Measurements from ENCODE around the gene CALHM6. TPM values are rescaled to one million over a fixed set of nuclear protein-coding genes. Genes with fewer than 3 reads are reported as not detected.

CALHM6 gene
- polyA plus RNA-seq, 1 of the 3 experiments (the other 2 are of a cell fraction) = 0.51 TPM

GRCh38 chr6:116475141-116475540, 14.0 kb downstream of the CALHM6 start:
- no peak for DNase-seq
- no peaks in the 10 kb centered on the region for H3K9me2 ChIP-seq
- no peaks in the 10 kb centered on the region for H3K36me3 ChIP-seq (replicated peaks in 1 of 2; ENCODE audit: control insufficient read depth in 1 of 2, insufficient read depth in 2 of 2, low read length in 1 of 2)
- H4K20me1 ChIP-seq (ENCODE audit: insufficient read depth) = no peaks in the 10 kb centered on the region
- no peak overlapping the region for H3K4me2 ChIP-seq
- H3K79me2 ChIP-seq (ENCODE audit: insufficient read depth) = no peaks in the 10 kb centered on the region
- no peaks in the 10 kb centered on the region for H3K9me3 ChIP-seq
- CTCF ChIA-PET = no interaction called here
- H3K27ac ChIP-seq (ENCODE audit: low read depth in 2 of 2, low read length in 1 of 2) = no peak overlapping the region
- H3K27me3 ChIP-seq (ENCODE audit: insufficient read depth) = no peaks in the 10 kb centered on the region
- no peak overlapping the region for H3K9ac ChIP-seq
- POLR2A ChIA-PET = no interaction called here
- no peaks in the 10 kb centered on the region for H3F3A ChIP-seq (replicated peaks; ENCODE audit: insufficient read depth)
- no peak overlapping the region for H2AFZ ChIP-seq (ENCODE audit: low read depth)
- 50% methylated on average over 1 of the region's 1 CpG for WGBS (ENCODE audit: low lambda C conversion rate)
- peaks cover 0 to 6% of the 10 kb centered on the region in 2 experiments; a peak in 1 of 4 replicates for H3K4me1 ChIP-seq (ENCODE audit: control insufficient read depth in 1 of 2, insufficient read depth in 2 of 2, low read depth in 1 of 2, low read length in 1 of 2)
- TF ChIP-seq TCF12 (IDR thresholded peaks at IDR 0.05) = no peak
- no peak for TF ChIP-seq RCOR1 (IDR thresholded peaks at IDR 0.05; ENCODE audit: low read length)
- no peak for TF ChIP-seq FOSL2 (IDR thresholded peaks at IDR 0.05; ENCODE audit: borderline replicate concordance, low read depth)
- TF ChIP-seq SIN3A (IDR thresholded peaks at IDR 0.05; ENCODE audit: borderline replicate concordance, low read depth, low read length) = no peak
- TF ChIP-seq TAF1 (IDR thresholded peaks at IDR 0.05; ENCODE audit: borderline replicate concordance, low read depth, low read length) = no peak
- TF ChIP-seq NRF1 (IDR thresholded peaks at IDR 0.05; ENCODE audit: low read depth, low read length) = no peak
- no peak for TF ChIP-seq USF2 (IDR thresholded peaks at IDR 0.05; ENCODE audit: borderline replicate concordance, low read depth, low read length)
- TF ChIP-seq RXRA (IDR thresholded peaks at IDR 0.05; ENCODE audit: borderline replicate concordance, low read depth) = no peak
- no peak for TF ChIP-seq MAX (IDR thresholded peaks at IDR 0.05; ENCODE audit: low read depth)
- no peak for TF ChIP-seq RFX5 (IDR thresholded peaks at IDR 0.05; ENCODE audit: low read length)
- TF ChIP-seq IRF3 (IDR thresholded peaks at IDR 0.05; ENCODE audit: low read depth, low read length) = no peak
- no peak for TF ChIP-seq PBX3 (IDR thresholded peaks at IDR 0.05)
- no peak for TF ChIP-seq EZH2phosphoT487 (IDR thresholded peaks at IDR 0.05; ENCODE audit: borderline replicate concordance, low read depth)
- TF ChIP-seq MXI1 (IDR thresholded peaks at IDR 0.05; ENCODE audit: low read depth, low read length) = no peak
- no peak for TF ChIP-seq REST (IDR thresholded peaks at IDR 0.05; ENCODE audit: low read depth, low read length)
- no peak for TF ChIP-seq YY1 (IDR thresholded peaks at IDR 0.05; ENCODE audit: low read depth)
- H3K4me3 ChIP-seq (ENCODE audit: low read depth in 2 of 2, low read length in 1 of 2) = no peak overlapping the region
